DMS79 treated with DMSO at 0.1 percent for 48 hours (cell line): Measurements from ENCODE around the gene LILRB5.
A peak's percentile ranks its signal among the peaks of the same experiment; 100 is the strongest.
"Not testable (repeated sequence)": the region's sequence is repeated elsewhere in the genome, so short reads cannot be mapped to it uniquely, and the experiment has no call there.

ENCODE experiments used
- DNase-seq: peaks from one replicate; lab custom pipeline; 2025; lab: John Stamatoyannopoulos, UW

LILRB5 gene

GRCh38 chr19:54242646-54243045 is 14.4 kb downstream of the LILRB5 start, which contains the start of gene LILRA6:
Gene LILRA6, minus strand, starts transcription at chr19:54242790.
- not testable (repeated sequence) for DNase-seq

DNA sequence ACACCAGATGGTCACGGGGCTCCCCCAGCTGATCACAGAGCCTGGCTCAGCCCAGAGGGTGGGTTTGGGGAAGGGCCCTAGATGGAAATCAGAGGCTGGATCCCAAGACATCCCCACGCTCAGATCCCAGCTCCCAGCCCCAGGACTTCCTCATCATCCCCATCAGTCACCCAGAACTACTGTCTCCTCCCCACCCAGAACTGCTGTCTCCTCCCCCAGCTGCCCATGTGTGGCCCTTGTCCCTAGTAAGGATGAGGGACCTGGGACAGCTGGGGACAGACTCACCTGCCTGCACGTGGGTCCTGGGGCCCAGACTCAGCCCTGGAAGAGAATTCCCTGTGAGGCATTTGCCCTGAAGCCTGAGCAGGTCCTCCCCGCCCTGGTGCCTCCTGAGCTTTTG is 14.8 kb downstream of the LILRB5 start:
- not testable (repeated sequence) for DNase-seq

GRCh38 chr19:54240372-54241336 is 16.4 kb downstream of the LILRB5 start:
- DNase-seq, result not testable (repeated sequence)

- not testable (repeated sequence) for DNase-seq
Measured at GRCh38 chr19:54239491-54240371, 17.3 kb downstream of the LILRB5 start.

- no peak for DNase-seq
Measured at GRCh38 chr19:54233941-54234340, 23.1 kb downstream of the LILRB5 start.

- peak; percentile 83 for DNase-seq
Measured at GRCh38 chr19:54231077-54231931, 25.8 kb downstream of the LILRB5 start.

GRCh38 chr19:54230031-54230430 is 27.0 kb downstream of the LILRB5 start:
- DNase-seq, result no peak

DNA sequence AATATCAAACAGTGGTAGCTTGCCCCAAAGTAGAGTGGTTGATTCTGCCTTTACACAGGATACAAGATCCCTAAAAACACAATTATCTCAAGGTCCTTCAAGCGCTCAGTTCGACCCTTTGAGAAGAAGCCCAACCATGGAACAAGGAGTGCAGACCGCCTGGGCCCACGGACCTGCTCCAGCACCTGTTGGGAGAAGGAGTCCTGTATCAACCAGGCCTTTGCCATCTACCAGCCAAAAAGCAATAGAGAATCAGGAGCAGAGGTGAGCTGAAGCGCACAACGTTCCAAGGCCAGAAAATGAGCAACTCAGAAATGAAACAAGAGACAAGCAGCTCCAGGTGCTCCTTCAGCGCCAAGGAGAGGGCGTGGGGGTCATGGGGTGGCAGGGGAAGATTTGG is 27.9 kb downstream of the LILRB5 start:
- DNase-seq, result no peak

DNA sequence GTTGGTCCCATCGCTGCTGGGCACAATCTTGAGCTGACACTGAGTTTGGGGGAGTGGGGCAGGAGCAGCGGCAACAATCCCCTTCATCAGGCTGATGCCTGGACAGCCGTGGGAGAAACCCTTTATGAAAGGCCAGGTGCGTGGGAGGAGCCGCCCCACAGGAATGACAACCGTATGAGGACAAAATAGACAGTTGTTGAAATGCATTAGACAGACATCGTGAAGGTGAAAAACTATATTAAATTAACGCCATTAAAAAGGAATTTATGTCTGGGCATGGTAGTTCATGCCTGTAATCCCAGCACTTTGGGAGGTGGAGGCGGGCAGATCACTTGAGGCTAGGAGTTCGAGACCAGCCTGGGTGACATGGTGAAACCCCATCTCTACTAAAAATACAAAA is 32.5 kb downstream of the LILRB5 start:
- DNase-seq, result not testable (repeated sequence)

DNA sequence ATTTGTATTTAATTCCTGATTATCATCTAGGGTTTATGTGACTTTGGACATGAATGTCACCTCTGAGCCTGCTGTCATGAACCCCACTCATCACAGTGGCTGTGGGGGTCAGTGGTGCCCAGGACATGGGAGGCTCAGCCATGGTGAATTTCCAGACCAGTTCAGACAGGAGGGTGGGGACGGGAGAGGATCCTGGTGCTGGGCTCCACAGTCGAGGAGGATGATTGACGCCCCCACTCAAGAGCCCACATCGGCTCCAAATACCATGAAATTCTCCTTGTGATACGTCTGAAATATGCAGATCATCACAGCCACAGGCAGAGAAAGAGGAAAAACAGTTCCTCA is 33.2 kb downstream of the LILRB5 start:
- not testable (repeated sequence) for DNase-seq

DNA sequence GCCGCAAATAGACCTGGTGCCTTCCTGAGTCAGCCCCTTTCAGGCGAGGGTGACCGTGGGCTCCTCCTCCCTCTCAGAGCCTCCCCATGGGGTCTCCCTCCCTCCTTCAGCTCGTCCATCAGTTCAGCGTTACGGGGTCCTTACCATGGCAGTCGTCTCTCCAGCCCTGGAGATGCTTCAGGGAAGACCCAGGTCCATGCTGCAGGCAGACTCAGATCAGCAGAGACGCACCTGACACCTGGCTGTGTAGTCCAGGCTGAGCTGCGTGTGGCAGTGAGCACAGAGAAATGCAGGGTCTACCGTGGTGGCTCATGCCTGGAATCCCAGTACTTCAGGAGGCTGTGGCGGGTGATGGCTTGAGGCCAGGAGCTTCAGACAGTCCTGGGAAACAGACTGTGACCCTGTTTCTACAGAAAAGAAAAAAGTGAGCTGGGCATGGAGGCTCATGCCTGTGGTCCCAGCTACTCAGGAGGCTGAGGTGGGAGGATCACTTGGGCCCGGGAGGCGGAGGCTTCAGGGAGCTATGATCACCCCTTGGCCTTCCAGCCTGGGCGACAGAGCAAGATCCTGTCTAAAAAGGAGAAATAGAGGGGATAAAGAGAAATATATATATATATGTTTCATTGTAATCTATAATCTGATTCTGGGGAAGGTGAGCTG is 33.7 kb downstream of the LILRB5 start:
- DNase-seq, result not testable (repeated sequence)

- not testable (repeated sequence) for DNase-seq
Measured at GRCh38 chr19:54222474-54223276, 34.4 kb downstream of the LILRB5 start, which contains the start of gene LILRB3. Gene LILRB3, minus strand, starts transcription at chr19:54223007. Its CDS starts 31 bp downstream, at chr19:54222976.

DNA sequence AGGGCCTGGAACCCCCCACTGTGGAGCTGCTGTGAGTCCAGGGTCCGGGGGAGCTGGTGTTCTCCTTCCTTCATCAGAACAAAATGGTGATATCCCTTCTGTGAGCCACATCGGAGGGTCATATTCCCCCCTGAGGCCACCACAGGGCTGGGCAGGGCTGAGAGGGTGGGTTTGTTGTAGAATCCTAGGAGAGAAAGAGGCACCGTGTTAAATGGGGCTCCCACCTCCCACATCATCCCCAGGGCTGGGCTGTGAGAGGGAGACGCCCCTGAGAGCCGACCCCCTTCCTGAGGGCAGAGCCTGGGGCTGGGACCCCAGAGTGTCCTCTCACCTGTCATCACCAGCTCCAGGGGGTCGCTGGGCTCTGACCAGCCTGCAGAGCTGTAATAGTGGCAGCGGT is 35.1 kb downstream of the LILRB5 start:
- DNase-seq, result not testable (repeated sequence)

- DNase-seq, result not testable (repeated sequence)
Measured at GRCh38 chr19:54219702-54220101, 37.4 kb downstream of the LILRB5 start.

- DNase-seq, result no peak
Measured at GRCh38 chr19:54218960-54219661, 38.0 kb downstream of the LILRB5 start.

GRCh38 chr19:54218259-54218658 is 38.8 kb downstream of the LILRB5 start:
- DNase-seq, result no peak

DNA sequence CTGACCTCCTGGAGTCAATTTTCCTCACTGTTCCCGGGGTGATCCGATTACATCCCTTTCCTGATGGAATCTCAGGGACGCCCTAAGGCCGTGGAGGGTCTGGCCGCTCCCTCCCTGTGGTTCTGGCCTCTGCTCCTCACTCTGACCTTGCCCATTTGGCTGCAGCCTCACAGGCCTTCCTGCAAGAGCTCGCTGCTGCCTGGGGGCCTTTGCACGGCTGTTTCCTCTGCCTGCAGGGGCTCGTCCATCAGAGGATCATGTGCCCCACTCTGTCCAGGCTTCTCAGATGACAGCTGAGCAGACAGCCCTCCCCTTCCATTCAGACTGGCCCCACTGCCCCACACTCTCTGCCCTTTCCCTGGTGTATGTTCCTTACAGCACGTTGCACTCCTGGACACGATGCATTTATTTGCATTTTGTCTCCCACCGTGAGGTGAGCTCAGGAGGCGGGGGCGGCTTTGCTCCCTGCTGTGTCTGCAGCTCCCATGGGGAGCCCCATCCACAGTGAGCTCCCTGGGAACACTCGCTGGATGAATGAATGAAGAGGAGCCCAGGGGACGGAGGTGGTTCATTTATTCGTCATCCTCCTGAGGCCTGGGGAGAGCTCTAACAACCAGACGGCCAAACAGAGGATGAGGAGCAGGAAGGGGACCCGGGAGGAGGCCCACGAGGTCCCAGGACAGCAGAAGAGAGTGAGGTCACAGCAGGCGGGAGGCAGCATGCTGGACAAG is 39.4 kb downstream of the LILRB5 start:
- DNase-seq, result not testable (repeated sequence)

DNA sequence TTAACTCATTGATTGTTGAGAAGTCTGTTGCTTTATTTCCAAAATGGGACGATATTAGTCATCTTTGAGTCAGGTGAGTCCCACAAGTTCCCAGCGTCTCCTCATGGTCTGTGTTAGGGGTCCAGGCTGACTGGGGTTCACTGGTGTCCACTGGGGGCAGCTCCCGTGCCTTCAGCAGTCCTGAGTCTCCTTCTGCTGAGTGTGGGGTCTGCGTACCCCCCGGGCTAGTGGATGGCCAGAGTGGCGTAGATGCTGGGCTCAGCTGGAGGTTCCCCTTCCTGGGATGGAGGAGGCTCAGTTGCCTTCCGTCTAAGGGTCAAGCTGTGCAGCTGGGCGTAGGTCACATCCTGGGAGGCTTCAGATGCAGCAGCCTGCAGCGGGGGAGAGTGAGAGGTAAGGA is 40.2 kb downstream of the LILRB5 start:
- no peak for DNase-seq

DNA sequence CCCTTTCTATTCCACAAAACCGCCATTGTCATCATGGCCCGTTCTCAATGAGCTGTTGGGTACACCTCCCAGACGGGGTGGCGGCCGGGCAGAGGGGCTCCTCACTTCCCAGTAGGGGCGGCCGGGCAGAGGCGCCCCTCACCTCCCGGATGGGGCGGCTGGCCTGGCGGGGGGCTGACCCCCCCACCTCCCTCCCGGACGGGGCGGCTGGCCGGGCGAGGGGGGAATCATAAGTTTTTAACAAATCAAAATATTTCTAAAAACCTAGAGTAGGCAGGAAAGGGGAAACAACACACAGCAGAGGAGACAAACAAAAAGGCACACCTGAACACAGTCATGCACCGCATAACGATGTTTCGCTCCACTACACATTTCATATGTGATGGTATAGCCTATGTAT is 42.3 kb downstream of the LILRB5 start:
- DNase-seq, result not testable (repeated sequence)
